Right kidney (tissue), 1 donor: ENCODE measurements around the gene DPEP3.
A peak's percentile ranks its signal among the peaks of the same experiment; 100 is the strongest.
"Not testable (repeated sequence)": the region's sequence is repeated elsewhere in the genome, so short reads cannot be mapped to it uniquely, and the experiment has no call there.

ENCODE experiments used
- DNase-seq: peaks from one replicate; pipeline ENCODE4 v3.0.0-alpha.2; 2016

Gene DPEP3

GRCh38 chr16:67993207-67994039, 13.1 kb upstream of the DPEP3 start:
- peak; percentile 78 for DNase-seq

GRCh38 chr16:67992661-67993206, 12.4 kb upstream of the DPEP3 start:
- DNase-seq: no peak

GRCh38 chr16:67990018-67990386, 9.7 kb upstream of the DPEP3 start:
- DNase-seq: no peak

GRCh38 chr16:67989322-67990017, 9.2 kb upstream of the DPEP3 start:
- DNase-seq: no peak

GRCh38 chr16:67988675-67989074, 8.4 kb upstream of the DPEP3 start:
- DNase-seq: no peak

GRCh38 chr16:67987460-67988160, 7.3 kb upstream of the DPEP3 start:
- DNase-seq: no peak

GRCh38 chr16:67986949-67987348, 6.7 kb upstream of the DPEP3 start:
- no peak for DNase-seq

- DNase-seq: no peak
Measured at GRCh38 chr16:67982011-67982696, 1.9 kb upstream of the DPEP3 start.

GRCh38 chr16:67977469-67978227, 2.7 kb downstream of the DPEP3 start:
- no peak for DNase-seq

GRCh38 chr16:67977005-67977404, 3.3 kb downstream of the DPEP3 start:
- DNase-seq: no peak

GRCh38 chr16:67976205-67976604, 4.1 kb downstream of the DPEP3 start:
- no peak for DNase-seq

- DNase-seq: no peak
Measured at GRCh38 chr16:67975321-67976105, 4.8 kb downstream of the DPEP3 start.

- not testable (repeated sequence) for DNase-seq
Measured at GRCh38 chr16:67972285-67972684, 8.0 kb downstream of the DPEP3 start.

GRCh38 chr16:67971111-67971510, 9.2 kb downstream of the DPEP3 start:
- DNase-seq: no peak

GRCh38 chr16:67969254-67970039, 10.9 kb downstream of the DPEP3 start:
- peak; percentile 67 for DNase-seq

- DNase-seq: peak; percentile 86
Measured at GRCh38 chr16:67968400-67969253, 11.7 kb downstream of the DPEP3 start, which contains the start of gene SLC12A4. Gene SLC12A4 (minus strand): TSS chr16:67968637. CDS start chr16:67968553, 84 bp downstream.

GRCh38 chr16:67967958-67968399, 12.3 kb downstream of the DPEP3 start:
- no peak for DNase-seq

- DNase-seq: no peak
Measured at GRCh38 chr16:67967183-67967957, 12.9 kb downstream of the DPEP3 start.
